GM08714 (cell line): ENCODE results near the gene MMAB.

Source experiments
- H3K4me3 ChIP-seq: fragments of 200-500 bp; sonication (Bioruptor generic); 2 replicates; pipeline ENCODE4 v1.5.1; 2014; ENCODE audit warnings: mild to moderate bottlenecking, low read length, inconsistent platforms
- ZNF274 ChIP-seq: IDR thresholded peaks from 2 replicates; pipeline ENCODE4 v1.6.1; 2012; ENCODE audit warnings: mild to moderate bottlenecking, low read depth, low read length

MMAB gene

DNA sequence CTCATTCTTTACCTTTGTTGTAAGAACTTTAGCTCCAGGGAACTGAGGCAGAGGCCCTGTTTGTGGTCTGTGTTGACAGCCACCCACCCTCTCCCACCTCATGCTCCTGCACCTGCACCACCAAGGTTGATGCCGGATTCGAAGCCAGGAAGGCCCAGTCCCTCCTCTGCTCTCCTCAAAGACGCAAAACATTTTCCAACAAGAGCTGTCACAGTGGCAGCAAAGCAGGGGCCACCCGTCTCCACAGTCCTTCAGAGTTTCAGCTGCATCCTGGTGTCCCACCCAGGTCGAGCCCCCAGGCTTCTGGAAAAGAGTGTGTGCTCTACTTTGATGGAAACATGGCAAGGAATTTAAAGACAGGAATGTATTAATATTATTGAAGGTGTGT lies 37.4 kb downstream of the MMAB start:
- TF ChIP-seq ZNF274, result no peak
- H3K4me3 ChIP-seq, result no peak overlapping the region

- H3K4me3 ChIP-seq, result no peak overlapping the region
- no peak for TF ChIP-seq ZNF274
These were observed 38.0 kb downstream of the MMAB start for GRCh38 chr12:109535231-109535862.

DNA sequence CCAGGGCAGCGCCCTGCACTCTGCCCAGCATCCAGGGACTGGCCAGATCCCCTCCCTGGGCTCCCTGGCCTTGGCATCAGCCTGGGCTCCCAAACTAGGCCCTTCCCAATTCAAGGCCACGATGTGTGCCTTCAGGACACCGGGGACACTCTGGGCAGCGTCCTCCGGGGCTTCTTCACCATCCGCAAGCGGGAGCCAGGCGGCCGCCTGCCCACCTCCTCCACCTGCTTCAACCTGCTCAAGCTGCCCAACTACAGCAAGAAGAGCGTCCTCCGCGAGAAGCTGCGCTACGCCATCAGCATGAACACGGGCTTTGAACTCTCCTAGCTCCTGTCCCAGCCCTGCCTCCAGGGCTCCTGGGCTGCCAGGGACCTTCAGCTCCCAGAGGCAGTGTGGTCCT lies 38.8 kb downstream of the MMAB start:
- H3K4me3 ChIP-seq, result no peak overlapping the region
- no peak for TF ChIP-seq ZNF274

DNA sequence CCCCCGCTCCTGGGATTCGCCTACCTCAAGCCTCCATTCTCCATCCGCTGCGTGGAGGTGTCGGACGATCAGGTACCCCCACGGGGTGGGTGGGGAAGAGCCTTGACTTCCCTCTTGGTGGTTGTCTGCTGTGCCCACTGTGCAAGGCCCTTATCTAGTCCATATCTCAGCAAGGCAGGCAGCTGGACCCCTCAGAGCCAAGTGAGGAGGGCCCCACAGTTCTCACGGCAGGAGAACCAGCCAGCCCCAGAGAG lies 39.9 kb downstream of the MMAB start:
- no peak for TF ChIP-seq ZNF274
- H3K4me3 ChIP-seq, result no peak overlapping the region

- no peak for TF ChIP-seq ZNF274
- no peak overlapping the region for H3K4me3 ChIP-seq
These were observed 40.4 kb downstream of the MMAB start for GRCh38 chr12:109532721-109533486.

DNA sequence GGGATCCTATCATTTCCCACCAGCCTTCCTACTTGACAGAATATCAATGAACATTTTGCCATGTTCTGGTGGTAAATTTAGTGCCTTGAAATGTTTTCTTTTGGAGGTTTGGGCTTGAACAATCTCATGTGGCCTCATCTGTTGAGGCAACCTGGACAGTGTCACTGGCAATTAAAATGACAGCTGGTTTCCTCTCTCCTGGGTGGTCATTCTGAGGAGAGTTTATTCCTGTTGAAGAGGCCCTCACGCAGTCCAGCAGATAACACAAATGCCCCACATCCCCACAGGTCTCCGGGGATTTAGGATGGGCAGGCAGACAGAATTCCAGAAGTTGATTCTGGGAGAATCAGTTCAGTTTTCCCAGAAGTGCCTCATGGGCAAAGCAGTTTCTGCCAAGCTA lies 41.9 kb downstream of the MMAB start:
- no peak for TF ChIP-seq ZNF274
- no peak overlapping the region for H3K4me3 ChIP-seq

GRCh38 chr12:109529691-109530640 lies 43.3 kb downstream of the MMAB start:
- no peak overlapping the region for H3K4me3 ChIP-seq
- TF ChIP-seq ZNF274, result no peak

DNA sequence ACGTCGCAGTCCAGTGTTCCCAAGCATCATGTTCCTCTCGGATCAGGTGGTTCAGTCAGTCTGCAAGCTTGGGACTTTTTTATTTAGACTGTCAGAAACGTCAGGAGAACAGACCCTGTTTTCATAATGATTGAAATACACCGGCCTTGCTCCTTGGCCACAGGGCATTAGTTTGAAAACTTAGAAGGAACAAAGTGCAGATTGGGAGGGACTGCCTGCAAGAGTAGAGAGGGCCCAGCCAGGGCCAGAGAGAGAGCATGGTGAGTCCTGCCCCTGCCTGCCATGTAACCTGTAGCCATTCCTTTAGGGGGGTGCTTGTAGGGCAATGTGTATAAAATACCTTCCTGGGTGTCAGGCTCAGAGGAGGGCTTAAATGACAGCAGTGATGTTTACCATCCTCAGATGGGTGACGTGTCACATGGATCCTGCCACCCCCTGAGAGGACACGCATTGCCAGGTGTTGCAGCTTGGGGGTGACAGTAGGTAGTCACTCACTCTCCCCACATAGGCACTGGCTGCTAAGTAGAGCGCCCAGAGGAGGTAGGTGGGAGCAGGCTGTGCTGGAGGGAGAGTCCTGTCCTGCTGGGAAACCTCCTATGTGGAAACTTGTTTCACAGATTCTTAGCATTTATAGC lies 45.7 kb downstream of the MMAB start:
- no peak for TF ChIP-seq ZNF274

DNA sequence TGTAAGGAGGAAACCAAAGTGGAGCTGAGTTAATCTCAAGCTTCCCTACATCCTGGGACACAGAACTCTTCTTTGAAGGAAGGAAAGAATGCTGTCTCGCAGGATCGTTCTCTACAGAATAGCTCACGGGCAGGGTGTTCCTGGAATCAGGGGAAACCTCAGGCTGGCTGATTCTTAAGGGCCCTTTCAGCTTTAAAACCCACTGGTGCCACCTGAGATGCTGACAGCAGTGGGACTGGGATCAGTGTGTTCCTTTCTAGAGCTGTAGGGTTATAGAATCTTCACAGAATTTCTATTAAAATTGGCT lies 48.1 kb downstream of the MMAB start:
- H3K4me3 ChIP-seq, result no peak overlapping the region

More for the DNA sequence above, 45.7 kb downstream of the MMAB start:
- H3K4me3 ChIP-seq, result no peak overlapping the region

DNA sequence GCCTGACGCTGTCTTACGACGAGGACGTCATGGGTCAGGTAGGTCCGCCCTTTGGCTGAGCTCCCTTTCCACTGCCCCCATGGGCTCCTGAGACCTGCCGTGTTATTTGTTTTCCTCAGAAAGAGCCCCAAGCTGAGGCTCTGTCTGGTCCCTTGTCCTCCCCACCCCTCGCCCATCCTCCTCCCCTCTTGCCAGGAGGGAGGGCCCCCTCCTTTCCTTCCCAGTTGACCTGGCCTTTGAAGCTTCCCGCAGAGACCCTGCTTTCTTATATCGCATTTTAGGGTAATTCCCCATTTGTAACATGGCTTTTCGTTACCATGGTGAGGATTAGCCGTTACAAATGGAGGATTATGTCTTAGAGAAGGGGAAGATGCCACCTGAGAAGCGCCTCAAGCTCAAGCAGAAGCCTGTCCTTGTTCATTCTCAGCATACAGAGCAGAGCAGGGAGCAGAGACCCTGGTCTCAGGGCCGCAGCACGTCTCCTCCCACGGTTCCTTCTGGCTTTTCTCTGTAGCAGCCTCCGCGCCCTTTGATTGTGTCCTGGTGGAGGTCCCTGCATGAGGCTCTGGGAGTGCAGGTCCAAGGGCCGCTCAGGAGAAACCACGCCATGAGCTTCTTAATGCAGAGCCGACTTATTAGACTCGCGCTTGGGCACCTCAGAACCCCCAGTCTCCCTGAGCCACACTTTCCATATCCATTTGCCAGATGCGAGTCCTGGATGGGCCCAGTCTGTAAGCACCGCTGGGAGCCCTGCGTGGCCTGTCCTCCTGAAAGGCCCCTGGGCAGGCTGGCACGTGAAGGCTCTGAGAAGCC lies 48.6 kb downstream of the MMAB start:
- no peak overlapping the region for H3K4me3 ChIP-seq
- TF ChIP-seq ZNF274, result no peak

More for the DNA sequence above, 48.1 kb downstream of the MMAB start:
- TF ChIP-seq ZNF274, result no peak

GRCh38 chr12:109523504-109523903 lies 49.8 kb downstream of the MMAB start:
- H3K4me3 ChIP-seq, result no peak overlapping the region
- TF ChIP-seq ZNF274, result no peak

GRCh38 chr12:109523071-109523470 lies 50.2 kb downstream of the MMAB start:
- TF ChIP-seq ZNF274, result no peak

DNA sequence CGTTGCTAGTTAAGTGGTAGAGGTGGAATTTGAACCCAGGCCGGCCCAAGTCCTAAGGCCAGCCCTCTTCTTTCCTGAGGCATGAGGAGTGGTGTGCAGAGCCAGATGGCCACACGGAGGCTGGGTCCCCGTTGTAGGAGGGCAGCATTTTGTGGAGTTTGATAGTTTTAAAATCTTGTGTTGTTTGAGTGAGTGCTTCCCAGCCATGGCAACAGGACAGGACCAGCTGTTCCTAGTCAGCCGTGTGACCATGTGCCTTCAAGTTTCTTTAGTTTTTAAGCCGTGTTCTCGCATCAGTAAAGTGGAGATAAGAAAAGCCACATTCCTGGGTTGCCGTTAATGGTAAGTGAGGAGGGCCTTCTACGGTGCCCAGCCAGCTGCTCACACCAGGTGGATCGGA lies 51.5 kb downstream of the MMAB start:
- H3K4me3 ChIP-seq, result no peak overlapping the region
- TF ChIP-seq ZNF274, result no peak

More at GRCh38 chr12:109523071-109523470, 50.2 kb downstream of the MMAB start:
- no peak overlapping the region for H3K4me3 ChIP-seq

DNA sequence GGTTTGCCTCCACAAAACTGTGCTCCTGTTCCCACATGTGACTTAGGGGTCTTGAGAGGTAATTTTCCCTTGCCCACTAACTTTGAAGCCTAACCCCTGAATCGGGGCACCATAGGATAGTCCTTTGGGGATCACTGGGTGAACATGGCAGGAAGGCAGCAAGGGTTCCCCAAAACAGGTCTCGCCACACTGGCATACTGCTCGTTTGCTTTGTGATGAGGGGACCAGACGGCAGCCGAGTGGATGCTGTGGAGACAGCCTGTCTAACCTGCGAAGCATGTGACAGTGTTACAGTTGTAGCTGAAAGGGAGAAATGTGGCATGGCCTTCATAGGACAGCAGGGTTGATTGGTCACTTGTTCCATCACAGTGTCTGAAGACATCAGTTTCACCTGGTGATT lies 53.5 kb downstream of the MMAB start:
- no peak overlapping the region for H3K4me3 ChIP-seq
- TF ChIP-seq ZNF274, result no peak
